Activated CD4-positive, alpha-beta memory T cell treated with anti-CD3 and anti-CD28 coated beads for 36 hours (primary cell): ENCODE data around the gene CD79A. TPM values are rescaled to one million over a fixed set of nuclear protein-coding genes. Genes with fewer than 3 reads are reported as not detected.
"Not testable (repeated sequence)": the region's sequence is repeated elsewhere in the genome, so short reads cannot be mapped to it uniquely, and the experiment has no call there.

Experiments
- CTCF ChIA-PET: fragments of 350-600 bp; sonication (Branson Sonifier 250); formaldehyde crosslinking; loops from one replicate; lab custom pipeline; 2021; ENCODE audit warnings: antibody characterized with exemption, inconsistent platforms; lab: Charles Lee
- POLR2A ChIA-PET: fragments of 350-600 bp; sonication (Branson Sonifier 250); formaldehyde crosslinking; loops from one replicate; lab custom pipeline; 2021; ENCODE audit warnings: antibody characterized with exemption; lab: Charles Lee
- DNase-seq: peaks from one replicate; pipeline ENCODE4 v3.0.0-alpha.2; 2020
- H3K27ac Mint-ChIP-seq: one replicate; pipeline ENCODE4 v1.8.0; 2021; ENCODE audit warnings: mixed read lengths
- H3K27me3 Mint-ChIP-seq: one replicate; pipeline ENCODE4 v1.8.0; 2021; ENCODE audit warnings: mixed read lengths
- H3K36me3 Mint-ChIP-seq: one replicate; pipeline ENCODE4 v1.8.0; 2021; ENCODE audit warnings: mixed read lengths
- H3K4me1 Mint-ChIP-seq: one replicate; pipeline ENCODE4 v1.8.0; 2021; ENCODE audit warnings: low read depth, mixed read lengths
- H3K4me3 Mint-ChIP-seq: one replicate; pipeline ENCODE4 v1.8.0; 2021; ENCODE audit warnings: mild to moderate bottlenecking, mixed read lengths
- H3K9me3 Mint-ChIP-seq: one replicate; pipeline ENCODE4 v1.8.0; 2021; ENCODE audit warnings: mixed read lengths
- intact Hi-C: fragments of 100-400 bp; cut with micrococcal nuclease; formaldehyde crosslinking; loops from one replicate; pipeline ENCODE4 v1.15.1; 2023
- total RNA-seq, 2 experiments: library from RNA; stranded (reverse); gene quantifications; one replicate each; pipeline ENCODE4 v1.2.3, GENCODE V29; 2021

The CD79A gene
- total RNA-seq, 2 experiments from 2014 or later = 1.5 to 1.6 TPM

GRCh38 chr19:41909706-41910105 lies 32.6 kb downstream of the CD79A start:
- H3K4me3 Mint-ChIP-seq = no peak overlapping the region
- H3K36me3 Mint-ChIP-seq = peaks cover 21% of the 10 kb centered on the region
- POLR2A ChIA-PET = interaction anchor here (2.3 kb wide), 1 partner anchor 8 kb away, joined by 8 read pairs; no protein-coding TSS in a partner anchor
- H3K4me1 Mint-ChIP-seq = peaks cover 30% of the 10 kb centered on the region
- H3K27me3 Mint-ChIP-seq = peaks cover 21% of the 10 kb centered on the region
- intact Hi-C loops = no loop called here
- CTCF ChIA-PET = no interaction called here
- H3K9me3 Mint-ChIP-seq = no peaks in the 10 kb centered on the region
- no peak for DNase-seq
- H3K27ac Mint-ChIP-seq = no peak overlapping the region

- Mint-ChIP-seq H3K4me3 (no peak overlapping the region), H3K36me3 (peaks cover 14% of the 10 kb centered on the region), H3K4me1 (peaks cover 30% of the 10 kb centered on the region), H3K27me3 (peaks cover 21% of the 10 kb centered on the region), H3K27ac (peak overlapping the region; percentile 6), H3K9me3 (no peaks in the 10 kb centered on the region)
- intact Hi-C loops = no loop called here
- ChIA-PET CTCF (no interaction called here), POLR2A (interaction anchor here (2.3 kb wide), 1 partner anchor 9 kb away, joined by 8 read pairs; no protein-coding TSS in a partner anchor)
- no peak for DNase-seq
Measured at GRCh38 chr19:41910240-41910991, 33.3 kb downstream of the CD79A start.

DNA sequence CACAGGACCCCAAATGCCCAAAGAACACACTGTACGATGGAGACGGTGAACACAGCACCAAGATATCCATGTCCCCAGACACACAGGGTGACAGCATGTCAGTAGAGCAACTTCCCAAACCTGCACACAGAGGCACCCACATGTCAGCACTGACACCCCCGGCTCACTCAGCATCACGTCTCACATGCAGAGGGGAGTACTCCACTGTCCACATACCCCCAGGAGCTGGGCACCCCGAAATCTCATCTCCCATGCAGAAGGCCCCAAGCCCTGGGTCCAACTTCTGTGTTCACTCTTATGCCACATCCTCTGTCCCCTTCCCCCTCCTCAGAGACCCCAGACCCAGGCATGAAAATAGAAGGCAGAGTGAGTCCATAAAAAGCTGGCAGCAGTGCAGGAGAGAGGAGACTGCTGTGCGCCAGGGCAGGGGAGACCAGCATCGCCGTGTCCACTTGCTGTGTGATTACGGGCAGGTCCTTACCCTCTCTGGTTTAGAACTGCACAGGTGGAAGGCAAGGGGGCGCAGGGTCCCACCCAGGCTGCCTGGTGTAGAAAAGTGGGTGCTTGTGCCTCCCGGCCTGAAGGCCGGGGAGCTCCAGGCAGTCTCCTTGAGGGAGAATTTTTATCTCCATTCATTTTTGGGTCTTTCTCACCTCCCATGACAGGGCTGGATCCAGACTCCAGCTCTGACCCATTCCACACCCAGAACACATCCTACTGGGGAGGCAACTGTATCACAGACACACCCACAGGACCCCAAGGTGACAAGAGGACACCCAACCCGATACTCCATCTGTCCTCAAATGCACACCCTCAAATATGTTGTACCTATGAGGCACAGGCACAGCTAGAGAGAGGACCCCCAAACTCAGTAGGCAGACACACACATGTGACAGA lies 34.2 kb downstream of the CD79A start:
- H3K4me1 Mint-ChIP-seq = peaks cover 26% of the 10 kb centered on the region
- POLR2A ChIA-PET = interaction anchor here (0.8 to 2.3 kb wide), 5 partner anchors 8 to 27 kb away, joined by 3 to 8 read pairs (median 3); no protein-coding TSS in a partner anchor
- H3K27me3 Mint-ChIP-seq = peaks cover 21% of the 10 kb centered on the region
- CTCF ChIA-PET = interaction anchor here (0.6 kb wide), 1 partner anchor 41 kb away, joined by 3 read pairs; no protein-coding TSS in a partner anchor
- peaks cover 7% of the 10 kb centered on the region for H3K36me3 Mint-ChIP-seq
- no peaks in the 10 kb centered on the region for H3K9me3 Mint-ChIP-seq
- intact Hi-C loops = no loop called here
- DNase-seq = no peak
- peak overlapping the region; percentile 6 for H3K27ac Mint-ChIP-seq
- H3K4me3 Mint-ChIP-seq = no peak overlapping the region

DNA sequence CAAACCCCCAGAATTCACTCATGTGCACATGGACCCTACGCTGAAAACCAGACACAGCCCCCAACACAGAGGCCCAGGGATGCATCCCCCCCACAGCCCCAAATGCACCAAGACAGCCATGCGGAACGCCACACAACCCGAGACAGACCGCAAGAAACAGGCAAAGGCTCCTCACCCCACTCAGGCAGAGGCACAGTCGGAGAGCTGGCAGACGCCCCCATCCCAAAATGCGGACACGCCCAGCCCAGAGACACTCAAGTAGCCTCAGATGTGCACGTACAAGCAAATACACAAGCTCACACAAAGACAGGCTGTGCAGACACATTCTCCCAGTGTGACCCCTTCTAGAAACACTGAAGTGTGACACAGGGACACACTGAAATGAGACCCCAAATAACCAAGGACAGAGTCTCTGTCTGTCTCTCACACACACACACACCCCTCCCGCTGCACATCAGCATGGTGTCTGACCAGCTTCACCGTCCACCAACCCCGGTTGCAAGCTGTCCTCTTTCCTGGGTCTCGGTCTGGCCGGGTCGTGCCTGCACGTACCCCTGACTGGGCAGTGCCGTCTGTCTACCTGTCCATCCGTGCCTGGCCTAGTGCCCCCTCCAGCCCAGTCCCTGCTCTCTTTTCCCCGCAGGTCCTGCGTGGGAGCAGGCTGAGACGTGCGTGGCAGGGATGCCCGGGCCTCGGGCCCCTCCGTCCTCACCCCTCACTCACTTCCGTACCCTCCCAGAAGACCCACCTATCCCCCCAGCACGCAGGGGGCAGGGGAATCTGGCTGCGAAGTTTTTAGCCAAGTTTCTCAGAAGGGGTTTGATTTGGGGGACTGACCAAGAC lies 35.0 kb downstream of the CD79A start:
- intact Hi-C loops = no loop called here
- peaks cover 23% of the 10 kb centered on the region for H3K4me1 Mint-ChIP-seq
- POLR2A ChIA-PET = interaction anchor here (0.8 to 2.3 kb wide), 6 partner anchors 9 to 28 kb away, joined by 3 to 8 read pairs (median 3); no protein-coding TSS in a partner anchor
- H3K27me3 Mint-ChIP-seq = peaks cover 21% of the 10 kb centered on the region
- CTCF ChIA-PET = interaction anchor here (0.6 to 0.7 kb wide), 2 partner anchors 40 to 141 kb away, joined by 3 read pairs; no protein-coding TSS in a partner anchor
- no peak for DNase-seq
- H3K27ac Mint-ChIP-seq = peak overlapping the region; percentile 24
- no peak overlapping the region for H3K4me3 Mint-ChIP-seq
- H3K36me3 Mint-ChIP-seq = peaks cover 3% of the 10 kb centered on the region
- no peaks in the 10 kb centered on the region for H3K9me3 Mint-ChIP-seq

- ChIA-PET POLR2A (interaction anchor here (0.9 kb wide), 1 partner anchor 23 kb away, joined by 3 read pairs; no protein-coding TSS in a partner anchor), CTCF (no interaction called here)
- DNase-seq = no peak
- no peak overlapping the region for H3K27ac Mint-ChIP-seq
- no peaks in the 10 kb centered on the region for H3K36me3 Mint-ChIP-seq
- no peak overlapping the region for H3K4me3 Mint-ChIP-seq
- intact Hi-C loops = no loop called here
- peaks cover 23% of the 10 kb centered on the region for H3K4me1 Mint-ChIP-seq
- no peaks in the 10 kb centered on the region for H3K9me3 Mint-ChIP-seq
- peaks cover 21% of the 10 kb centered on the region for H3K27me3 Mint-ChIP-seq
Measured at GRCh38 chr19:41912899-41913537, 35.9 kb downstream of the CD79A start.

GRCh38 chr19:41913538-41914423 lies 36.7 kb downstream of the CD79A start:
- Mint-ChIP-seq H3K4me3 (no peak overlapping the region), H3K9me3 (no peaks in the 10 kb centered on the region), H3K27me3 (peaks cover 21% of the 10 kb centered on the region), H3K27ac (no peak overlapping the region), H3K4me1 (peaks cover 23% of the 10 kb centered on the region), H3K36me3 (no peaks in the 10 kb centered on the region)
- intact Hi-C loops = no loop called here
- ChIA-PET POLR2A (no interaction called here), CTCF (no interaction called here)
- DNase-seq = no peak

DNA sequence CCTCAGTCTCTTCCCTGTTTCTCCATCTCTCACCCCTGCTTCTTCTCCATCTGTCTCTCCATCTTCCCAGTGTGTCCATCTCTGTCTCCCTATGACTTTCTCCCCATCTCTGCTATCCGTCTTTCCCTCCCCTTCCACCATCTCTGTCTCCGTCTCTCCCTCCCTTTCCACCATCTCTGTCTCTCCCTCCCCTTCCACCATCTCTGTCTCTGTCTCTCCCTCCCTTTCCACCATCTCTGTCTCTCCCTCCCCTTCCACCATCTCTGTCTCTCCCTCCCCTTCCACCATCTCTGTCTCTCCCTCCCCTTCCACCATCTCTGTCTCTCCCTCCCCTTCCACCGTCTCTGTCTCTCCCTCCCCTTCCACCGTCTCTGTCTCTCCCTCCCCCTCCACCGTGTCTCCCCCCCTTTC lies 37.4 kb downstream of the CD79A start:
- intact Hi-C loops, CTCF ChIA-PET, H3K9me3 Mint-ChIP-seq, POLR2A ChIA-PET, H3K36me3 Mint-ChIP-seq, H3K27ac Mint-ChIP-seq, H3K4me3 Mint-ChIP-seq, DNase-seq: not testable (repeated sequence)
- Mint-ChIP-seq H3K27me3 (peaks cover 21% of the 10 kb centered on the region), H3K4me1 (peaks cover 23% of the 10 kb centered on the region)

GRCh38 chr19:41915021-41915775 lies 38.1 kb downstream of the CD79A start:
- ChIA-PET CTCF (no interaction called here), POLR2A (no interaction called here)
- H3K9me3 Mint-ChIP-seq = no peaks in the 10 kb centered on the region
- H3K36me3 Mint-ChIP-seq = no peaks in the 10 kb centered on the region
- no peak overlapping the region for H3K4me3 Mint-ChIP-seq
- H3K27ac Mint-ChIP-seq = no peak overlapping the region
- peaks cover 21% of the 10 kb centered on the region for H3K27me3 Mint-ChIP-seq
- no peak for DNase-seq
- intact Hi-C loops = no loop called here
- H3K4me1 Mint-ChIP-seq = peaks cover 23% of the 10 kb centered on the region

DNA sequence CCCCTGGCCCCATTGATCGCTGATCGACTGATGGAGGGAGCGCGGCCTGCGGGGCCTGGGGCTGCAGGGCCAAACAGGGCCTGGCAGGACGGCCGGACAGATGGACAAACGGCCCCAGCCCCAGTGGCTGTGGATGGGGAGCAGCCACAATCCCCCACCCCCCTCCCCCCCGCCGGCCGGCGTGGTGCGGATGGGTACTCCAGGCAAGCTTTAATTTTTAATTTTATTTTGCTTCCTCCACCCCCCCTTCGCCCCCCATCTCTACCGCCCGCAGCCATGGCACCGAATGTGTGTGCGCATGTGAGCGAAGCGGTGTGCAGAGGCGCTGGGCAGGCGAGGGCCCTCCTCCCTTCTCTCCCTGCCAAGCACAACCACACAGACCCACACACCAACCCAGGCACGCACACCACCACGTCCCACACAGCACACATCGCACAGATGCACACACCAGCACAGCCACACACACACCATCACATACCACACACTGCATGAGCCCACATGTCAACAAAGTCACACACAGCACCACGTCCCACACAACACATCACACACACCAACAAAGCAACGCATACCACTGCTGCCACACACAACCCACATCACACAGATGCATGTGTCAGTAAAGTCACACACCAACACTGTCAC lies 38.8 kb downstream of the CD79A start:
- H3K9me3 Mint-ChIP-seq = no peaks in the 10 kb centered on the region
- ChIA-PET CTCF (no interaction called here), POLR2A (no interaction called here)
- H3K4me1 Mint-ChIP-seq = peaks cover 18% of the 10 kb centered on the region
- no peak overlapping the region for H3K27ac Mint-ChIP-seq
- peaks cover 21% of the 10 kb centered on the region for H3K27me3 Mint-ChIP-seq
- H3K36me3 Mint-ChIP-seq = no peaks in the 10 kb centered on the region
- no peak overlapping the region for H3K4me3 Mint-ChIP-seq
- DNase-seq = no peak
- intact Hi-C loops = no loop called here

DNA sequence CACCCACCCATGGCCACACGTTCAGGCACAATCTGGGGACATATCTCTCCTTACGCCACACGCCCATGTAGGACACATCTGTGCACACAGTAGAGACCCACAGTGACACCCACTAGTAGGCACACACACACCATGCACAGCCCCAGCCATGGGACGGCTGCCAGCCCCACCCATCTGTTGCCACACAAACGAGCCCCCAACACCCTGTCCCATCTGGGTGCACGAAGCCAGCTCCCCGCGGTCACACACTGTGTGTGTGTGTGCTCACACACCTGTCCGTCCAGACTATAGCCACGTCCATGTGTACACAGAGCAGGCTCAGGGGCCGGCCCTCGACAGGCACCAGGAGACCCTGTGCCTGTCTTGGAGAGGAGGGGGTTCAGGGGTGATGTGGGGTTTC lies 40.6 kb downstream of the CD79A start:
- DNase-seq = no peak
- Mint-ChIP-seq H3K4me1 (peaks cover 16% of the 10 kb centered on the region), H3K4me3 (no peak overlapping the region), H3K27ac (no peak overlapping the region), H3K36me3 (no peaks in the 10 kb centered on the region), H3K9me3 (no peaks in the 10 kb centered on the region), H3K27me3 (peaks cover 10% of the 10 kb centered on the region)
- ChIA-PET POLR2A (no interaction called here), CTCF (no interaction called here)
- intact Hi-C loops = no loop called here
